GM18907 (cell line): ENCODE results near the gene MUSK.
"Not testable (repeated sequence)": the region's sequence is repeated elsewhere in the genome, so short reads cannot be mapped to it uniquely, and the experiment has no call there.

ENCODE experiments used
- ATAC-seq: cut with Tn5 transposase; IDR thresholded peaks from one replicate; pipeline ENCODE4 v1.9.1; 2021; ENCODE audit warnings: mild to moderate bottlenecking, moderate library complexity; ENCODE audit not compliant: unreplicated experiment

Gene MUSK

GRCh38 chr9:110755179-110755578 is 86.6 kb downstream of the MUSK start:
- ATAC-seq, result no peak

DNA sequence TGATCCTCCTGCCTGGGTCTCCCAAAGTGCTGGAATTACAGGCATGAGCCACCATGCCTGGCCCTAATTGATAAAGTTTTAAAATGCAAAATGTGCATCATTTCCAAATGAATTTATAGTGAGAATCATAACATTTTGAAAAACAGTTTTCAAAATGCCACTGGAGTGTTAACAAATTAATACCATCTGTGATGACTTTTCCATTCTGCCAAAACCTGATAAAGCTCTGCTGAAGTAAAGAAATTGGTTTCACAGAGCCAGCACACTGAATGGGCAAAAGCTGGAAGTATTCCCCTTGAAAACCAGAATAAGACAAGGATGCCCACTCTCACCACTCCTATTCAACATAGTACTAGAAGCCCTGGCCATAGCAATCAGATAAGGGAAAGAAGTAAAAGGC is 89.6 kb downstream of the MUSK start:
- ATAC-seq, result no peak

GRCh38 chr9:110762783-110763182 is 94.2 kb downstream of the MUSK start:
- ATAC-seq, result no peak

GRCh38 chr9:110763568-110763967 is 95.0 kb downstream of the MUSK start:
- no peak for ATAC-seq

DNA sequence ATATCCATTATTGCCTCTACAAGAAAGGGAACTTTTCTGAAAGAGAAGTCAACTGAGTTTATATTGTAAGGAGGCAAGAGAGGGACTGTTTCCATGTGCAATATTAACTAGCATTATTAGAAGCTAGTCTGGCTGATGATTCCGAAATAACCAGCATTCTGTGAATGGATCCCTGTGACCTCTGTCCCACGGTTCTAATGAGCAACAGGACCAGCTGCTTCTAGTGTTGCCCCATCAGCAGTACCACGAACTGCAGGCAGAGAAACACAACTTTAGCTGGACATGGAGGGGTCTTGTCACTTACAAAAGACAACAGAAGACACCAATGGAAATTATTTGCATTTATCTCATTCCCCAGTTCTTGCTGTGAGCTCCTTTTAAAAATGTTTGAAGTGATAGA is 95.4 kb downstream of the MUSK start:
- no peak for ATAC-seq

- ATAC-seq, result no peak
These were observed 97.3 kb downstream of the MUSK start for GRCh38 chr9:110765926-110766325.

DNA sequence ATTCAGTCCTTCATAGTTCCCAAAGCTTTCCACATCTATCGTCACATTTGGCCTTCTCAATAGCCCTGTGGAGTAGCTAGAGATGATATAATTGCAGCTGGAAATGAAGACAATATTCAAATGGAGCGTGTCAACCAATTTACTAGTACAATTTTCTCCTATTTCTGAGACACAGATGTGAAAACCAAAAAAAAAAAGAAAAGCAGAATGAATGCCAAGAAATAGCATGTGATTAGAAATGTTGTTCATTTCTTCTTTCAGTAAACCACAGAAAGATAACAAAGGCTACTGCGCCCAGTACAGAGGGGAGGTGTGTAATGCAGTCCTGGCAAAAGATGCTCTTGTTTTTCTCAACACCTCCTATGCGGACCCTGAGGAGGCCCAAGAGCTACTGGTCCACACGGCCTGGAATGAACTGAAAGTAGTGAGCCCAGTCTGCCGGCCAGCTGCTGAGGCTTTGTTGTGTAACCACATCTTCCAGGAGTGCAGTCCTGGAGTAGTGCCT is 99.0 kb downstream of the MUSK start:
- ATAC-seq, result no peak

DNA sequence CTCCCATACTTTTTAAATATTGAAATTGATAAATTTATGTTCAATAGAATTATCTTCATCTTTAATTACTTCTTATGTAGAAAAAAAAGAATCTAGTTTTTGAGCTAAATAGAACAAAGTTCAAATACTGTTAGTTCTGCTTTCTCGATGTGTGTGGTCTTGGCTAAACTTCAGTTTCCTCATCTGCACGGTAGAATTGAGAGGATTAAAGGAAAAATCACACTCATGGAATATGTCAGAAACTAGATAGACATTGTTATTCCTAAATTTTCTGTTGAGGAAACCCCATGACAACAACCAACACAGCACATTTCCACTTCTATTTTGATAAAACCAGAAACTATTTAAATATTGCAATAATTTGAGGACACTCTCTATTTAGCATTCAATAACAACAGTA is 100.3 kb downstream of the MUSK start:
- ATAC-seq, result no peak

DNA sequence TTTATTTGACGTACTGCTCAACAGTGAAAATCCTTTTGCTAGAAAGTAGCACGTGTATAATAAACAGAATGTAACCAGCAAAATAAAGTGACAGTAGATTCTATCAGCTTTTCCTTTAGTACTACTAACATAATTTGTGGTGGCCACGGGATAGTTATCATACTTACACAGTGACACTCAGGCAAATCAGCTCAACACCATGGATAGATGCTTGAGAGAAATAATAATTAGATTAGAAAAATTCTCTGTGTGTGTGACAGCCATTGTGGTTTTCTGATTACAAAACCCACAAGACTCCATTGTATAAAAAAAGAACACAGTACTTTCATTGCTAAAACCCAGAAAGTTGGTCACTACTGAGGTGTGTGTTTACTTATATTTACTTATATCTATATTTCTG is 101.1 kb downstream of the MUSK start:
- no peak for ATAC-seq

GRCh38 chr9:110775724-110776123 is 107.1 kb downstream of the MUSK start:
- ATAC-seq, result no peak

DNA sequence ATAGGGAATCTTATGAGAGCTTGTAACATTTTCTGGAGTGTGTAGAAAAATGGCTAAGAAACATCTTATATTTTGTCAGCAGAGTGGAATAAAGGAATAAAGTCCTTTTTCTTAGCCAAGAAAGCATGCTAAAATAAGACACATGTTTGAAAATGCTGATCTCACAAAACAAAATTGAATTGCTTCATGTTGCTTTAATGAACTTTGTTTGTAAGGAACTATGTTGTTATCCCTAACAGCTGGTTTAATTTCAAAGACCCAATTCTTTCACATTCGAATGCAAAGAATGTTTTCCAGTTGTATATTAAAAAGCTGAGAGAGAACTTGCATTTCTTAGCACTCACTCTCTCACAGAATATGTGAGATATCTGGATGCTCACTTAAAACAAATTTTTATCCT is 107.6 kb downstream of the MUSK start:
- ATAC-seq, result no peak

DNA sequence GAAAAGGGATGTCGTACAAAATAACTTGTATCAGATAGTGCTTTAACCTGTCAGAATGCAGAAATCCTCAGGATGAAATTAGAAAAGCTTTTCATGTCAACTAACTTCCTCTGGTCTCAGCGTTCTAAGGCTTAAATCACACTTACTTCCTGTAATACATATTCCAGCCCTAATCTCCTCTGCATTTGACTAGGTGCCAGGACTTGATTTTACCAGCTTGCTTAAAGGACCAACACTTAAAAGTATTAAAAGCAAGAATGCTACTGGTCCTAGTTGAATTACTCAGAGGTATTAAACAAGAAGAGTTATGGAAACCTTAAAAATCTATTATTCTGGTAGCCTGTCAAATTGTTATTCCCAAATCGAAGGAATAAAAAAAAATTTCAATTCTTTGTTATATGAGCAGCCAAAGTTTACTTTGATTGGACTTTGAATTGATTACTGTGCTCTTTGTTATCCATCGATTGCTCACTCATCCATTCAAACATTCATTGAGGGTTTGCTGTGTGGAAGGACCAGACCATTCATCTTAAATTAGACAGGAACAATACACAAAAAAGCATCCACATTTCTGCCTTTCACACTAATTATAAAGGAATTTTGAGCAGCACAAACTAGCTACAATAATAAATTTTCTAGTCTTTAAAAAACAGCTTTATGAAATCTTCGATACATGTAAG is 108.7 kb downstream of the MUSK start:
- ATAC-seq, result no peak

DNA sequence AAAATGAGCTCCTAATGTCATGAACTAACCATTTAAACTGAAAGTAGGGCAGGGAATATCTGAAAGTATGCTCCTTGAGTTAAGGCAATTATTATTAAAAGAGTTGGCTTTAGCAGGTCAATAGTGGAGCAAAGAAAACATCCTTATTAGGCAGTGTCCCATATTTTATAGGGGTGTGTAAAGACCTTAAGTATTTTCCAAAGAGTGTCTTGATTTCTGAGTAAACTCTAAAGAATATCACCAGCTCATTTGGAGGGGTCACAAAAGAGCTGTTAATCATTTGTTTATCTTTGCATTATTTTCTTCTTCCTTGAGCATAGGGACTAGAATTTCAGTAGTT is 109.3 kb downstream of the MUSK start:
- ATAC-seq, result no peak

DNA sequence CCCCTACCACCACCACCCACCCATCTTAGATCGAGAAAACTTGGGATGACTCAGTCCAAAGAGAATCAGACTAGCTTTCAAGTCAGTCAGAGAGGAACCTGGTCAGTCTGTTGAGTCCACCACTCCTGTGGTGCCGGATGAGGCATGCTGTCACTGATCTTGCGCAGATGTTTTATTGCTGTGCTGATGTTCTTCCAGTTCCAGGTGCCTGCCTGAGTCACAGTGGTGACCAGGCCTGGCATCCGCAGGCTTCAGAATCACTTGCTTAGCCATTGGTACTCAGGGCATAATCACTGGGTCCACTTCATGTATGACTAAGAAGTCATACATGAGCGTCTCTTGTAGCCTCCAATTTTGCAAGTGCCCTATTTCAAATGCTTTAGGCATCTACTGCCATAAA is 114.1 kb downstream of the MUSK start:
- no peak for ATAC-seq

GRCh38 chr9:110784309-110784708 is 115.7 kb downstream of the MUSK start:
- ATAC-seq, result no peak

GRCh38 chr9:110785166-110785565 is 116.6 kb downstream of the MUSK start:
- ATAC-seq, result no peak

DNA sequence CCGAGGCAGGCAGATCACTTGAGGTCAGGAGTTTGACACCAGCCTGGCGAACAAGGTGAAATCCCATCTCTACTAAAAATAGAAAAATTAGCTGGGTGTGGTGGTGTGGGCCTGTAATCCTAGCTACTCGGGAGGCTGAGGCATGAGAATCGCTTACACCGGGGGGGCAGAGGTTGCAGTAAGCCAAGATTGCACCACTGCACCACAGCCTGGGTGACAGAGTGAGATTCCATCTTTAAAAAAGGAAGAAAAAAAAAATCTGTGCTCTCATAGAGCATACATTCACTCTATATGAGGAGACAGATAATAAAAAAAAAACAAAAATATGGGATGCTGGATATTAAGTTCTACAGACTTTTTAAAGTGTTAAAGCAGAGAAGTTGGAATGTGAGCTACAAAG is 119.8 kb downstream of the MUSK start:
- ATAC-seq, result not testable (repeated sequence)

GRCh38 chr9:110788871-110789270 is 120.3 kb downstream of the MUSK start:
- ATAC-seq, result no peak

DNA sequence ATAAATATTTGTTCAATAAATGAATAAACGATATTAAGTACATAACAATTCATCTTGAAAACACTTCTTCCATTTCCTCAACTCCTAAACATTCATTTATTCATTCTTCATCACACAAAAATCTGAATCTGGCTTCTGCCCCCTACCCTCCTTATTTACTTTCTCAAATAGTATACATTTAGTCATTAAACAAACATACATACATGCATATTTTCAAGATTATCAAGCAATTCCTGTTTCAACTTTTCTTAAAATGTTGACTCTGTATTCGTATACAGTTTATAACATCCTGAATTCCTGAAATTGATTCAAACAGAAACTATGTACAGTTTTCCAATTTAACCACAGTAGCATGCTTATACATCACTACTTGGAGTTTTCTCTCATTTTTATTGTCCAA is 129.0 kb downstream of the MUSK start:
- ATAC-seq, result no peak

GRCh38 chr9:110799396-110799795 is 130.8 kb downstream of the MUSK start:
- no peak for ATAC-seq

GRCh38 chr9:110801426-110801825 is 132.8 kb downstream of the MUSK start:
- no peak for ATAC-seq

- no peak for ATAC-seq
These were observed 133.9 kb downstream of the MUSK start for GRCh38 chr9:110802416-110803035.
